Body of pancreas (tissue), 4 donors: ENCODE data around the gene PRKG1.
"Not testable (repeated sequence)": the region's sequence is repeated elsewhere in the genome, so short reads cannot be mapped to it uniquely, and the experiment has no call there.

Experiments
- CTCF ChIP-seq, 7 experiments: fragments of 450-650 bp in 4 of 7; fragments of 200-600 bp in 3 of 7; sonication (generic) in 3 of 7; IDR thresholded peaks; one replicate each; pipeline ENCODE4 v1.5.1; 2016 to 2019; ENCODE audit warnings: antibody characterized with exemption in 7 of 7
- POLR2A ChIP-seq, 3 donors: fragments of 450-650 bp; IDR thresholded peaks; one replicate each; pipeline ENCODE4 v1.6.1; 2016; ENCODE audit warnings: antibody characterized with exemption in 3 of 3, mild to moderate bottlenecking in 2 of 3

DNA sequence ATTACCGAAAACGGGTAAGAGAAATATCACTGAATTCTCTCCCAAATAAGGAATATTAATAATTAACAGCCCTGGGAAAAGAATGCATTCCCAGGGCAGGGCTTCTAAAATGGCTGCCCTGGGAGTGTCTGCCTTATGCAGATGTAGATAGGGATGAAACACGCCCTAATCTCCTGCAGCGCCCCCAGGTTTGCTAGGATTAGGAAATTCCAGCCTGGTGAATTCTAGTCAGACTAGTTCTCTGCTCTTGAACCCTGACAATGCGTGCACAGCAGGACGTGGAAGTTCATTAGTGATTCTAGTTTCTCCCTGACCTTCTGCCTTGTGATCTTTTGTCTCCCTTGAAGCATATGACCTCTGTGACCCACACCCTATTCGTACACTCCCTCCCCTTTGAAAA is 1130.6 kb downstream of the PRKG1 start:
- not testable (repeated sequence) for TF ChIP-seq CTCF, POLR2A (IDR thresholded peaks at IDR 0.05)
